Hindlimb muscle (tissue), 1 donor: ENCODE results near the gene DPH1. TPM values are rescaled to one million over a fixed set of nuclear protein-coding genes. Genes with fewer than 3 reads are reported as not detected.

ENCODE experiments used
- DNase-seq: peaks from one replicate; pipeline ENCODE4 v3.0.0-alpha.2; 2013
- polyA plus RNA-seq: library from polyadenylated mRNA; unstranded; fragments of 120-200 nt; gene quantifications from one replicate; pipeline ENCODE4 v1.2.1, GENCODE V29; 2013; ENCODE audit not compliant: insufficient read length

The DPH1 gene
- polyA plus RNA-seq, 1 donor, result 40.0 TPM

DNA sequence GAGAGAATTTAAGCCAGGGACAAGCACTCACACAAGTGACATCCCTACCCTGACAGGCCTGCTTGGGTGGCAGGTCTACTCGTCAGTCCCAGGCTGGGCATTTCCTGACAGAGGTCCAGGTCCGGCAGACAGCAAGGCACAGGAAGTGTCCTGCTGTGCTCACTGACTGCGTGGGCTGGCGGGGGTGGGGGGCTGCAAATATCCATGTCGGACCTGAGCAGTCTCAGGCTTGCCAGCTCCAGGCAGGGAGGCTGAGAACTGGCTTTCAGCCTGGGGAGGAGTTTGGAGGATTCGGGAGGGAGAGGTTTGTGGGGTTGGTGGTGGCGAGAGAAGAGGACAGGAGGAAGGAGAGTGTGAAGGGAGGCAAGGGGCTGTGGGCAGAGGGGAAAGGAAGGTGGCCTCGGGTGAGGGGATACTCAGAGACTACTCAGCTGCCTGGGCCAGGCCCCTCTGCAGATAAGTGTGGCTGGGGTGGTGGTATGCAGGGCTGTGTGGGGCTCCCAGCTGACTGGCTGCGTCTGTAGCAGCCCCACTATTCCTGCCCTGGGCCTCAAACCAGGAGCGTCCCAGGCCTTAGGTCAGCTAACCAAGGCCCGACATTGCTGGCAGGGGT lies 32.7 kb downstream of the DPH1 start:
- DNase-seq, result peak; percentile 36

DNA sequence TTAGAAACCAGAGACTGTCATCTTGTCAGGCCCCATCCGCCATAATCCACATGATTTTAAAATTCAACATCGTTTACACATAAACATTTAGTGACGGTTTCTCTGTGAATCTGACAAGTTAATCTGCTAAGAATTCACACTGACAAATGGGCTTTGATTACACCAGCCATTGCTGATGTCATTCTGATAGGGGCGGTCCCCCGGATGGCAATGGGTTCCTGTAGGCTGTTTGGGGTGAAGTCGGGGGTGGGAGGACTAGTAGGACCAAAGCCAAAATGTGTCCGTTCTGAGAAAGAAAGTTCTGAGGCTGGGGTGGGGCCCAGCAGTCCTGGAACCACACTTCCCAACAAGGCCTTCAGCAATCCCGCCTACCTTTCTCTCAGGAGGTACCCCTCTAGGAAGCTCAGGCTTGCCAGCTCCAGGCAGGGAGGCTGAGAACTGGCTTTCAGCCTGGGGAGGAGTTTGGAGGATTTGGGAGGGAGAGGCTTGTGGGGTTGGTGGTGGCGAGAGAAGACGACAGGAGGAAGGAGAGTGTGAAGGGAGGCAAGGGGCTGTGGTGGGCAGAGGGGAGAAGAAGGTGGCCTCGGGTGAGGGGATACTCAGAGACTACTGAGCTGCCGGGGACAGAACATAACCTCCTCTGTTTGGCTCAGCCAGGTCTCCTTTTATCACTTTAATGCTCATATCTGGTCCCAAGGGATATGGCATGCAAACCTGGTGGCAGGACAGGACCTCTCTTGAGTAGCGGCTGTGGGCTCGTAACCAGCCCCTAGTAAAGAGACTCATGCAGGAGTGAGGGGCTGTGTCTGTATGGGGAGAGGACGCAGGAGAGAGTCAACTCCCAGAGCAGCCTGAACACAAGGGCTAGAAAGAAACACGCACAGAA lies 33.6 kb downstream of the DPH1 start:
- DNase-seq, result no peak

DNA sequence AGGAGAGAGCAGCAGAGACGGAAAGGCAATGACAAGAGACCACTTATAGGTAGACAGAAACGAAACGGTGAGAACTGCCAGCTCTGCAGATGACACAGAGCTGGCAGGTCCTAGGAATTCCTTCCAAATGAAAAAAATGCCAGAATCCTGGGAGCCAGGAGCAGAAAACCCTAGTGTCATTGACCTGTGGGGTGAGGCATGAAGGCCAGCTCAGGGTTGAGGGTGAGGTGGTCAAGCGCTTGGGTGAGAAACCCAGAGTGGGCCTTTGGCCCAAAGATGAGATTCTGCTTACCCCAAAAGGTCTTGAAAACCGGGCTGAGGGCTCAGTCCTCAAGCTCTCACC lies 34.2 kb downstream of the DPH1 start:
- peak; percentile 11 for DNase-seq

DNA sequence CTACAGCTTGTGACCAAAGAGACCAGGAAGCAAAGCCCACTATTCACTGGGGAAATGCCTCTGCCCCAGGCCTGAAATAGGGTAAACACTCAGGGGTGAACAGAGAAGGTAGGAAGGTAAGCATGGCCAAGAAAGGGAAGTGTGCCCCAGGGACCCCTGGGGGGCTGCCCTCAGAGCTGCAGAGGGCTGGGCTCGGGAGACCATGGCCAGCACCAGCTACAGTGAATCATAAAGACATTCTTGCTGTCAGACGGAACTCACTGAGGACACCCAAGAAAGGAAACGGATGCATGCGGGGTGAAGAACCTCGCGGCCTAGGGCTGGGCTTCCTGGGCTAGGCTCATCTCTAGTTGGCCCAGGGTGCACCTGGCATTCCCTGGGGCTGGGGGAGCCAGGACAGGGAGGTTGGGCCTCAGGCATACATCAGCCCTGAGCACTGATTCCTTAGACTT lies 34.6 kb downstream of the DPH1 start:
- DNase-seq, result peak; percentile 15

DNA sequence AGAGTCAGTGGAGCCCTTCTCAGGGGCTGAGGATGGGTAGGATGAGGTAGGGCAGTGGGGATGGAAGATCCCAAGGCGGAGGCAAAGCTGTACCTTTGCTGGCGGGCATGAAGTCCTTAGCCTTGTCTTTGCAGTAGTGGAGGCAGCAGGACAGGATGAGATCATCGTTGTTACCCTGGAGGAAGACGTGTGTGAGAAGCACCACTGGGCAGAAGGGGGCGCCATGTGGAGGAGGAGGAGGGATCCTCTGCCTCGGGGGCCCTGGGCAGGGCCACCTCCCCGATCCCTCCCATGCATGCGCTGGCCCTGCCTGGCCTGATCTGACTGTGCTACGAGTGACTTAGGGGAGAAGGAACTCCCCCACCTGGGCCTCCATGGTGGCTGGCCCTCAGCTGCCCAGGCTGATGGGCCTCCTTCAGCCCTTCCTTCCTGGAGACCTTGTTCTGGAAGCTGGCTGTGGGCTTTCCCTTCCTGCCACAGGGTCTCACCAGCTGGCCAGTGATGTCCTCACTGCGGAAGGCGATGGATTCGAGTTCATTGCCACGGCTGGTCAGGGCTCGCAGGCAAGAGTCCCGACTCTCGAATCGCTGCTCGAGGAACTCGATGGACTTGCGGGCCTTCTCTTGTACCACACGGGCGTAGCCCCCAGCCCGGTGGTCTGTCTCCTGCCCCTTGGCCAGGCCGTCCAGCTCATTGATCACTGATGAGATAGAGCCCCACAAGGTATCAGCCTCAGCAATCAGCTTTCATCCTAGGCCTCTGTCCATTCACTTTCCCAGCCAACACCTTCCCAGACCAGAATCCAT lies 35.2 kb downstream of the DPH1 start:
- peak; percentile 58 for DNase-seq

DNA sequence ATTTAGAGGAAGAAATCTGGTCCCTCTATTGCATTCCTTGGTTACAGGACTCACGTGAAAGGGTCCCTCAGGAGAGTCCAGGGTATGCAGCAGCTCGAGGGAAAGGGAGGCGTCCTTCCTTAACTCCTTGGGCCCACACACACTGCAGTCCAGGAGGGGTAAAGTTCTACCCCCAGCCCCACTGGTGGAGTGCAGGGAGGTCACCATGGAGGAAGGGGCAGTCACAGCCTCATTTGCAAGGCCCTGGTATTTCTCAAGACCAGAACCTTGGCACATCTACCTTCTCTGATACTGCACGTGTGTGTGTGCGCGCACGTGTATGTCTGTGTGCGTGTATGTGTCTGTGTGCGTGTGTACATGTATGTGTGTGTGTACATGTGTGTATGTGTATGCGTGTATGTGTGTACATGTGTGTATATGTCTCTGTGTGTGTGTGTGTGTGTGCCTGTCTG lies 36.0 kb downstream of the DPH1 start:
- DNase-seq, result peak; percentile 36

DNA sequence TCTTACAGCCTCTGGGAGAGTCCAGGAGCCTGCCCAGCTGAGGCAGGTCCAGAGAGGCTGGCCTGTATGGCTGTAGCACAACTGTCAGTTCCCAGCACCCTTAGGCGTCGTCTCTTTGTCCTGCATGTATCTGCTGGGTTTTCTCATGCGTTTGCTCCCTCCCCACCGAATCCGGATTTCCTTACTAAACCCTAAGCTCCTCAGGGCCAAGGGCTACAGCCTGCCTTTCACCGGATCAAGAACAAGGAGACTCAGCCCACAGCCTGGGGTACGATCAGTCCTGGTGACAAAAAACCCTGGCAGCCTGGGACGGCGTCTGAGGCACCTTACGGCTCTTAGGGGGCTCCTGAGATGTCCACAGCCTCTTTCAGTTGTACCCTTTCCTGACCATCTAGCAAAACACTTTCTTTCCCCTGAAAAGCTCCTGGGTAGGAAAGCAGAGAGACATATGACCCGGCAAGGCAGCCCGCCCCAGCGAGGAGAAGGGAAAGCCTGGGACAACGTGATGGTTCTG lies 37.2 kb downstream of the DPH1 start:
- peak; percentile 23 for DNase-seq

DNA sequence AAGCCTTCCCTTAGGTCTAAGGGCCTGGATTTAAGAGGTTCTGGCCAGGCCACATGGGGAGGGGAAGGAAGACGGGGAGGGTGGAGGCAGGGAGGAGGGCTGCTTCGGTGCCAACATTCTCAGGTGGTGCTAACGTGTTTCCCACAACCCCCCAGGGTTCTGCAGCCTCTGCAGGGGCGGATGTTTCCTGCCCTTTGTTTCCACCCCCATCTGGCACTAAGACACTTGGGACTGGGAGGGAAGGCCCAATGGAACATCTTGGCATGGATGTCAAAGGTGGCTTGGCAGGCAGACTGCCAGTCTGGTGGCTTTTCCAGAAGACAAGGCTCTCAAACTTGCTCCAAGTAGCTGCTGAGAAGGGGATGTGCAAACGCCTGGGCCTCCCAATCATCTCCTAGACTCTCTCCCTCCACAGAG lies 37.7 kb downstream of the DPH1 start:
- DNase-seq, result peak; percentile 22

DNA sequence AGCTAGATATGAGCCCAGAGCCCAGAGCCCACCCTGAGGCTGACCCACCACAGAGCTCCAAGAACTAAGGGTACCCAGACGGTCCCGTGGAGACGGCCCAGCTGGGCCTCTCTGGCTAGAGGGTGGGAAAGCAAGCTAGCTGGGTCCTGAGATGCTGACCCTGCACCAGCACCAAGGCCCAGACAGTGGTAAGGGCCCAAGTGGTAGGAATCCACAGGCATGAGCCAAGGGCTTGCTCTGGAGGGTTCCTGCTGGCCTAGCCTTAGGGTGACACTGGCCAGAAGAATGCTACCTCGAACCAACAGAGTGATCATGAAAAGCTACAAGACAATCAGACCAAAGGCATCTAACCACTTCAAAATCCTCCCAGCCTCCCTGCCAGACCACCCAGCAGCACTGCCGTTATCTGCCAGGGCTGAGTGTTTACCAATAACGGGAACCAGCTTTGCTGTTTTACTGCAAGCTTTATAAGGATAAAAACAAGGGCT lies 38.1 kb downstream of the DPH1 start:
- peak; percentile 19 for DNase-seq

DNA sequence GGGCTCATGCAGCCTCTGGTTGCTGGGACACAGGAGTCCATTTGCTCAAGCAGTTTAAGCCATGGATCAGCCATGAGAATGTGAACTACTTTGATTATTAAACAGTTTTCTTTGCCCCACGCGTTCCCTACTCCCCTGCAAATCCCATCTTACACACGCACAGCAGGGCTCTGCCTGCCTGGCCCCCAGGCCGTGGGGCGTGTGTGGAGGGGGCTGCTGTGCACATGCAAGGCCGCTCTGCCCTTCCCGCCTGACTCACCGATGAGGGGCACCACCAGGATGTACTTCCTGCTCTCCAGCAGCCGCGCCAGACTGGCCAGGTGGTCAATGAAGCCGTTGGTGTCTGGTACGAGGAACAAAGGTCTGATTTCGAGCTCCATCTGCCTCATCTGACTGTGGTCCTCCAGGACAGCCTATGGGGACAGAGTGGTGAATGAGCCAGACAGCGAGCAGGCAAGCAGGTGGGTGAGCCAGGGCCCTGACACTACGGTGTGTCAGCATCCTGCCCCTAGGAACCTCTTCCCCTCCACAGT lies 38.6 kb downstream of the DPH1 start:
- DNase-seq, result no peak

DNA sequence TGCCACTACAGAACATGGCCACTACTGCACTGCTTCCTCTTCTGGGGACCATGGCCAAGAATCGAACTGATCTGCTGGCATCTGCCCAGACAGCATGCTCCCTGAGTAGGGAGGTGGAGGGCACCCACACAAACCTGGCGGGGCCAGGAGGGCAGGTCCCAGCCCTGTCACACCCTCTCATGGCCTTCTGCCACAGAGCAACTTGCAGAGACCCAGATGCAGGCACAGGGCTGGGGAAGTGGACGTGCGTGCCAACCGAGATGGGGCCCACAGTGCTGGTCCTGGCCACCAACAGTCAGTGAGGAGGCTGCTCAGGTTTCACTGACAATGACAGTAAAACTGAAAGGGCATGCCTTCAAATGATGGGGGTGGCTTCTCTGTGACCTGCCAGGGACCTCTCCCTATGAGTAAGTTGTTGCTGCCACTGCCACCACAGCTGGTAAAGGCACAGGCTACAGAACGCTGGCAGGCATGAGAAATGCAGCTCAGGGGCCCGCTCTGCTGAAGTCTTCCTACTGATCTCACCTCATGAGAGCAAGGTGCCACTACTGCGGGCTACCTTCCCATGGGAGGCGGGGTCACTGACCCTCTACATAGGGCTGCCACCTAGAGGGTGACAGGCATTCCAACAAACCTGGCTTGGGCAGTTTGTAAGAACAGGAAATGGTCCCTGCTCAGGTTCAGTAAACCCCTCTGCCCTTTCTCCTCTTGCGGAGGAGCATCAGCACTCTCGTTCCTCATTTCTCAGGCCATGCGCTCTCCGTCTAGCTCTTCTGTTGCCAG lies 40.5 kb downstream of the DPH1 start:
- peak; percentile 19 for DNase-seq

DNA sequence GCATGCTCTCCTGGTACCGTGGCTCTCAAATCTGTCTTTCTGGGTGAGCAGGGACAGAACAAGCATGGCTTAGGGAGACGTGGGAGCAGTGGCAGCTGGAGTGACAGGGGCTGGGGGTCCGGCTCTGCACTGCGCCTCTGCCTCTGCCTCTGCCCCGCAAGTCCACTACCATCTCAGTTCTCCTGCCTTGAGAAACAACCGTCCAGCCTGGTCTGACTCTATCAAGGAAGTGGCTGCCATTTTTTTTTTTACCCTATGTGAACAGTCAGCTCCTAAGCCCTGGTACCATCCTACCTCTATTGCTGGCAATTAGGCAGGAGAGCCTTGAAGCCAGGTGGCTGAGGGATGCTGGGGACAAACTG lies 41.1 kb downstream of the DPH1 start:
- no peak for DNase-seq

DNA sequence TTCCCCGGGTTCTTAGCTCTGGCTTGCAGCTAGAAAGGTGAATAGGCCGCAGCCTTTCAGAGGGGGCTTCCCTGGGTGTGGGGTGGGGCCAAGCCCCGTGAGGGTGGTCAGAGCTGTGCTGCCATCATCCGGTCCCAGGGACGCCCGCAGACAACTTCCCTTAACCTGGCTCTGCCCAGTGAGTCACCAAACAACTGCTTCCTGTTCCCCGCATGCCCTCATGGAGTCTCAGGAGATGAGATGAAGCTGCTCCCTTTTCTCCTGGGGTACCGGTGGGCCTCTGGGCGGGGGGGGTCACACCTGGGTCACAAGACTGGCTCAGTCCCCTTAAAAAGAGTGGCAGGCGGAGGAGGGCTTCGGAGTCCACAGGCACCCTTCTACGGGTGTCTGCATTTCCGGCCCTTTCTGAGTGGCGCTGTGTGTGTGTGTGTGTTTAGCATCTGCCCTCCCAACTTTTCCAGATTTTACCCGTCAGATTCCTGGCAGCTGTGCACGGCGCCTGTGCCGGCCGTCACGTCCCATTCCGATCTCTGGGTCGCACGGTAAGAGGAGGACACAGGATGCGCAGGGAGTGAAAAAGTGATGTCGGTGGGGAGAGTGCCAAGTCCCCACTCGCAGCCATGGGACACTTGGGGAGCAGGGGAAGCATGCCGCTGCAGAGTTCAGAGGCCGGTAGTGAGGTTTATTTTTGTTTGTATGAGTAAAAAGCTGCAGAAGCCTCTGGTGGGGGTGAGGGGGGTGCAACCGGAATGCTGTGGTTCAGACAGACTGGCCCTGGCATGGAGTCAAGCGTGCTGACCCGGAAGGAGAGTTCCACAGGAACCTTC lies 41.7 kb downstream of the DPH1 start:
- DNase-seq, result peak; percentile 44

DNA sequence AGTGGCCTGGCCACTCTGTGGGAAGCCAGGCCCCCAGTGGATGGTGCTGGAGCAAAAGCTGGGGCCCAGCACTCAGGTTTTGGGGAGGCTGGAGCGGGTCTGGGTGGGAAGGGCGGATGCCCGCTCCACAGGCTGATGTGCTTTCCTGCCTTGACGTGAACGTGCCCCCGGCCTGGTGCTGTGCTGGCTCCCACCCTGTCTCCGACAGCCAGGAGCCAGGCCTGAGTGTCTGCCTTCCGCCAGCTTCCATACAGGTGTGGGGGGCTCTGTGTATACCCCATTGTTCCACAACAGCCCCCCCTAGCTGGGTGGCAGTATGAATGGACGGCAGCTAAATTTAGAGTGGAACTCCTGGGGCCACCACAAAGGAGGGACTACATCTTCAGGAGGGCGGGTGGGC lies 45.0 kb downstream of the DPH1 start:
- no peak for DNase-seq

DNA sequence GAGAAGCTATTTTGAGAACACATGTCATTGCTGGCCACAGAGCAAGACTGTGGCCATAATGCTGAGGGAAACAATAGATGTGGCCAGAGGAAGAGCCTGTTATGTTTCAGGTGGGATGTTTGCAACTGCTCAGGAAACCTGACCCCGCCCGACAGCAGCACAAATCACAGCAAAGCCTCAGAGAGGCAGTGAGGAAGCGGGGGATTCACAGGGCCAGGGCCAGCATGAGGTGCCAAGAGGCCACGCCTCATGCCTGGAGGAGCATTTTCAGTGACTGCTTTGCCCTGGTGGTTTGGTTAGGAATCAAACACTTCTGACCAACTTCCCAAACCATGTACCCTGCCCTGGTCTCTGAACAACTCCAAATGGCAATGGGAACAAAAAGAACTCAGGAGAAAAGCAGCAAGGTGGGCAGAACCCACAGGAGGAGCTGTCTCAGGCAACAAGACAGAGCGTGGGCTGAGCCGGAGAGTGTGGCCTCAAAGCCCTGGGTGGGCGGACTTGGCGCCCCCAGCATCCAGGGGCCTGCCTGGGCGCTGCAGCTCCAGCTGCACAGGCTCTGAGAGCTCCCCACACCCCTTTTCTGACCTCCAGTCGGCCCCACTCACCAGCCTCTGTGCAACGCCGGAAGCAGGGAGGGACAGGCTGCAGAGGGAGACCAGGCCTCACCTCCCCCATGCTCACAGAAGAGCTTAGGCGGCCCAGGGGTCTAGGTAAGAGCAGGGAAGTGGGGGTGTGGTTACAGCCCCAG lies 45.6 kb downstream of the DPH1 start:
- peak; percentile 79 for DNase-seq

DNA sequence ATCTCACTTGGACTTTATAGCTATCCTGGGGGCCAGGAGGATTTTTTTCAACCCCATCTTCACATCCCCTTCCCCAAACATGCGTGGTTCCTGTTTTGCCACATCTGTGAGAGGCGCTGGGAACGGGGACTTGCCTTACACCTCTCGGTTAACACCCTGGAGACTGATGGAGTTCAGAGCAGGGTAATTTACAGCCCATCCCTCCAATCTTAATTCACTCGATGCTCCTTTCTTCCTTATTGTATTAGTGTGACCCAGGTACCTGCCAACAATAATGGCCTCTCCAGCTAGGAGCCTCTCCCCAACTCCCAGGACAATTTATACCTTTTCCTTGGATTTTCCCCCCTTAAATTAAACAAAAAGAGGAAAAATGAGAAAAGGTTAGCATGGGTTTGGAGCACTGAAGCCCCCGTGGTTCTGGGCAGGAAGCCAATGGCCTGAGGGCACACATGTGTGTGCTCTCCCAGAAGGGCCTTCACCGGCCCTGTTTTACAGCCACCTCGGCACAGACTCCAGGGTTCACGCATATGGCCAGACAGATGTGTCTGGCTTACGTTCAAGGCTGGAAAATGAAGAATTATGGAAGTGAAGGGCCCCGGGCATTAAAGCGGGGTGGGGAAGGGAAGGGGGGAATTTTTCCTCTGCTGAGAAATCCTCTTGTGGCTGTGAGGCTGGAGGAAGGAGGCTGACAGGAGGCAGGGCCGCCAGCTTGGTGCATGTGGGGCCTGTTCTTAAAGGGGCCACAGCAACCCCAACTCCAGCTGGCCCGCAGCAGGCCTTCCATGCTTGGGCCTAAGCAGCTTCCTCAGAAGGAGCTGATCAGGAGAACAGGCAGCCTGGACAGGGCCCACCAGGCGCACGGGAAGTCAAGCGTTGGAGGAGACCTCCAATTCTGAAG lies 46.4 kb downstream of the DPH1 start:
- peak; percentile 62 for DNase-seq

DNA sequence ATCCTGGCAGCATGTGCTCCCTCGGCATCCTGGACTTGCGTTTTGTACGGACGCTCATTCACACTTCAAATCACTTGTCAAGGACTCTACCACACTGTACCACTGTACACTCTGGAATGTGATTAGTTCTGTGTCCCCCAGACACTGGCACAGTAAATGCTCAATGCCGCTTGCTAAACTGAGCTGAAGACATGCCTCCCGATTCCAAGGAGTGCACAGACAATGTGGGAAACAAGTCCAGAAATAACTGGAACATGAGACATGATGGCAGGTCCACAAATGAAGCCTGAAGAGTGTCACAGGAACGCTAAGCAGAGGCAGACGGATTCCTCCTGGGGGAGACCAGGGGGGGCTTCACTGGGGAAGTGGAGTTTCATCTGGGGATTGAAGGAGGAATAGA lies 47.1 kb downstream of the DPH1 start:
- DNase-seq, result no peak

DNA sequence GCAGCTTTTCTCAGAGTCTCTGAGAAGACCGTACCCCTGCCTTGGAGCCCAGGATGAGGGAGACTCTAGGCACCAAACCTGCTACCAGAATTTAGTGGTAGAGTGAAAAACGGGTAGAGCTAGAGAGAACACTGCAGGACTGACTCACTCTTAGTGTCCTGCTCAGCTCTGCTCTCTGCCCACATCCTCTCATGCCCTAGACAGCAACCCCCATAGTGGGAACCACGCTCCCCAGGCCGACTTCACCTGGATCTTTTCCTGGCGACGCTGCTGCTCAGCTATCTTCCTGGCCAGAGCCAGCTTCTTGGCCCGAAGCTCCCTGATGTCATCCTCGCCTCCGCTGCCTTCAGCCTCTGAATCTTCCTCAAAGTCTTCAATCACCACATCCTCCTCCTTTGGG lies 51.6 kb downstream of the DPH1 start:
- DNase-seq, result no peak
